HFFc6 (cell line): ENCODE data around the gene ZNF106. TPM values are rescaled to one million over a fixed set of nuclear protein-coding genes. Genes with fewer than 3 reads are reported as not detected.

ENCODE experiments used
- DNase-seq: peaks from one replicate; pipeline ENCODE4 v3.0.0-alpha.2; 2018
- H3K27ac Mint-ChIP-seq: 2 replicates; pipeline ENCODE4 v1.8.0; 2020; ENCODE audit warnings: mild to moderate bottlenecking, mixed read lengths
- H3K27me3 Mint-ChIP-seq: 2 replicates; pipeline ENCODE4 v1.8.0; 2021; ENCODE audit warnings: mild to moderate bottlenecking, moderate library complexity, mixed read lengths; ENCODE audit not compliant: insufficient read depth
- H3K36me3 Mint-ChIP-seq: 2 replicates; pipeline ENCODE4 v1.8.0; 2021; ENCODE audit warnings: low read depth, mixed read lengths
- H3K4me1 Mint-ChIP-seq: 2 replicates; pipeline ENCODE4 v1.8.0; 2020; ENCODE audit warnings: low read depth, mixed read lengths
- H3K4me3 Mint-ChIP-seq: 2 replicates; pipeline ENCODE4 v1.8.0; 2020; ENCODE audit warnings: mild to moderate bottlenecking, moderate library complexity, mixed read lengths
- H3K9me3 Mint-ChIP-seq: 2 replicates; pipeline ENCODE4 v1.8.0; 2020; ENCODE audit warnings: mild to moderate bottlenecking, mixed read lengths
- CTCF ChIP-seq: fragments of 200-600 bp; sonication (generic); IDR thresholded peaks from 2 replicates; pipeline ENCODE4 v1.5.0; 2021; ENCODE audit warnings: antibody characterized with exemption, mild to moderate bottlenecking
- long read RNA-seq: library from polyadenylated mRNA; unstranded; transcript quantifications from one replicate; pipeline ENCODE4 v2.0.0, GENCODE V29; 2019
- total RNA-seq, 6 experiments: library from RNA; stranded (reverse); fragmentation: NEBNext Ultra II Directional; extraction: Animal tissue kit (Norgen Biotek cat#: 25700); gene quantifications; 2 replicates in 1 of 6; 3 replicates in 5 of 6; pipeline ENCODE4 v1.2.3, GENCODE V29; 2021

ZNF106 gene
- 10 to 100 TPM; 51.5 to 58.9 (median 56.1) TPM for total RNA-seq
- long read RNA-seq, partial matches to known transcripts, result 71 of 97 reads
- long read RNA-seq, other reads (novel, unspliced or antisense), result 26 of 97 reads

DNA sequence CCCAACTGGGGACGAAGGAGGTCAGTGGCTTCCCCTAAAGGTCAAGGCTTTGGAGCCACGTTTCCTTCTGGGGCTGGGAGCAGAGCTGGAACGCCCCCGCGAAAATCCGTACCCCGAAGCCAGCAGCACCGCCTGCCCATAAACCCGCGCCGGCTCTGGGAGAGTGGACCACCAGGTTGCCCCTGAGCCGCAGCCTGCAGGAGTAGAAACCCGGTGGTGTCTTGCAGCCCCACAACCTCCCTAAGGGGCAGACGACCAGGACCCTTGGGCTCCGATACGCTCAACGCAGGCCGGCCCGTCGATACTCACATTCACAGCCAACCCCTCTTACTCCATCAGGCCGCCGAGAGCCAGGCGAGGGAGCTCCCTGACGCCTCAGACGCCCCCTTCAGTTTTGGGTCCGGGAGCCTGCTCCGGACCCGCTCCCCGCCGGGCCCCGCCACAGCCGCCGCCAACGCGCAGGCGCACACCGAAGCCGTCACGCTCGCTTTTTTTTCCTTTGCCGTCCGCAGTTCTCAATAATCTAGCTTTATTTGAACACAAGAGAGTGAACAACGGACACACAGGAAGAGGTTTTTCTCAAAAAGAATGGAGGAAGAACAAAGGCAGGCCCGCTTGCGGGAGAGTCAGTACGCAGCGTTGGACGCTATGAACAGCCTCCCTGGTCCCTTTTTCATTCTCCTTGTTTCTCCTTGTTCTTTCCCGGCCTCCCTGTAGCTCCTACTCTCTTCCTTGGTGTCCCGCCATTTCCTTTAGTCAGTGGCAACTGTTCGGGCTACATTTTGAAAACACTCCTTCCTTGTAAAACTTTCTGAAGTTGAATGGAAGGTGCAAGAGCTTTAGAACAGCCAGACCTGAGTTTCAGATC, at the start of gene ZNF106:
ZNF106 (minus strand) TSS at position 471 of the 868 bp plus-strand sequence. CDS start 18,852 bp downstream, outside the sequence.
- Mint-ChIP-seq H3K27ac (peak within 1 kb of the TSS; percentile 100), H3K4me1 (peaks cover 44% of the 10 kb centered on the region), H3K27me3 (peaks cover 5% of the 10 kb centered on the region; the same call in 1 of the 2 replicates), H3K36me3 (peaks cover 3% of the 10 kb centered on the region), H3K4me3 (peak within 1 kb of the TSS; percentile 94), H3K9me3 (no peaks in the 10 kb centered on the region)
- peak; percentile 39 for TF ChIP-seq CTCF
- DNase-seq, result peak; percentile 92

- Mint-ChIP-seq H3K9me3 (no peaks in the 10 kb centered on the region), H3K27ac (no peak overlapping the region), H3K4me1 (no peaks in the 10 kb centered on the region), H3K4me3 (no peak overlapping the region), H3K27me3 (no peaks in the 10 kb centered on the region), H3K36me3 (peaks cover 6% of the 10 kb centered on the region; the same call in 1 of the 2 replicates)
- no peak for DNase-seq
- no peak for TF ChIP-seq CTCF
Observed at GRCh38 chr15:42533246-42533645, 42.3 kb upstream of the ZNF106 start.

- no peaks in the 10 kb centered on the region for H3K27me3 Mint-ChIP-seq
- no peaks in the 10 kb centered on the region for H3K4me1 Mint-ChIP-seq
- H3K27ac Mint-ChIP-seq, result no peak overlapping the region
- peaks cover 5% of the 10 kb centered on the region for H3K36me3 Mint-ChIP-seq
- DNase-seq, result no peak
- H3K4me3 Mint-ChIP-seq, result no peak overlapping the region
- H3K9me3 Mint-ChIP-seq, result no peaks in the 10 kb centered on the region
- TF ChIP-seq CTCF, result no peak
Observed at GRCh38 chr15:42528970-42529369, 38.0 kb upstream of the ZNF106 start.

GRCh38 chr15:42523331-42523730, 32.4 kb upstream of the ZNF106 start:
- Mint-ChIP-seq H3K27me3 (no peaks in the 10 kb centered on the region), H3K36me3 (peaks cover 5% of the 10 kb centered on the region), H3K4me3 (no peak overlapping the region), H3K9me3 (no peaks in the 10 kb centered on the region), H3K4me1 (no peaks in the 10 kb centered on the region), H3K27ac (no peak overlapping the region)
- no peak for TF ChIP-seq CTCF
- no peak for DNase-seq

- Mint-ChIP-seq H3K36me3 (peaks cover 23% of the 10 kb centered on the region), H3K27me3 (no peaks in the 10 kb centered on the region; the same call in 1 of the 2 replicates), H3K9me3 (no peaks in the 10 kb centered on the region), H3K4me3 (peak overlapping the region; percentile 63), H3K27ac (peak overlapping the region; percentile 87), H3K4me1 (peaks cover 41% of the 10 kb centered on the region)
- TF ChIP-seq CTCF, result no peak
- peak; percentile 82 for DNase-seq
Observed at GRCh38 chr15:42511007-42511391, 20.1 kb upstream of the ZNF106 start.
